HEK293 (cell line): ENCODE data around the gene NPR2.

Experiments used
- BCL11A ChIP-seq: fragments of 450-650 bp; formaldehyde crosslinking; IDR thresholded peaks from 2 replicates; pipeline ENCODE4 v1.5.1; 2016; ENCODE audit warnings: low read depth, missing biosample characterization, missing genetic modification characterization
- CTCF ChIP-seq: fragments of 450-650 bp; formaldehyde crosslinking; IDR thresholded peaks from 2 replicates; pipeline ENCODE4 v1.5.1; 2016; ENCODE audit warnings: missing biosample characterization, missing genetic modification characterization
- GFI1B ChIP-seq: fragments of 450-650 bp; formaldehyde crosslinking; IDR thresholded peaks from 2 replicates; pipeline ENCODE4 v1.5.1; 2016; ENCODE audit warnings: missing biosample characterization, missing genetic modification characterization
- OVOL3 ChIP-seq: fragments of 450-650 bp; formaldehyde crosslinking; IDR thresholded peaks from 2 replicates; pipeline ENCODE4 v1.5.1; 2016; ENCODE audit warnings: missing biosample characterization, missing genetic modification characterization
- SETDB1 ChIP-seq: IDR thresholded peaks from one replicate; pipeline ENCODE4 v1.6.1; 2017; ENCODE audit warnings: mild to moderate bottlenecking, low read length, moderate library complexity, mixed read lengths; ENCODE audit not compliant: insufficient read length
- ZBTB21 ChIP-seq: fragments of 450-650 bp; formaldehyde crosslinking; IDR thresholded peaks from 2 replicates; pipeline ENCODE4 v1.5.1; 2017; ENCODE audit warnings: missing biosample characterization, missing genetic modification characterization
- ZFHX2 ChIP-seq: fragments of 450-650 bp; formaldehyde crosslinking; conservative IDR thresholded peaks from 2 replicates; pipeline ENCODE4 v1.5.1; 2016; ENCODE audit warnings: missing biosample characterization, missing genetic modification characterization
- ZNF311 ChIP-seq: fragments of 450-650 bp; formaldehyde crosslinking; IDR thresholded peaks from 2 replicates; pipeline ENCODE4 v1.5.1; 2017; ENCODE audit warnings: missing biosample characterization, missing genetic modification characterization, borderline replicate concordance
- ZNF423 ChIP-seq: fragments of 450-650 bp; formaldehyde crosslinking; IDR thresholded peaks from 2 replicates; pipeline ENCODE4 v1.5.1; 2016; ENCODE audit warnings: missing biosample characterization, missing genetic modification characterization
- ZNF626 ChIP-seq: fragments of 450-650 bp; sonication (Bioruptor Pico); formaldehyde crosslinking; IDR thresholded peaks from 2 replicates; pipeline ENCODE4 v1.5.1; 2018; ENCODE audit warnings: missing biosample characterization, missing genetic modification characterization, inconsistent platforms
- TF ChIP-seq, protein P1 (sequence below): fragments of 450-650 bp; formaldehyde crosslinking; IDR thresholded peaks from 2 replicates; pipeline ENCODE4 v1.5.1; 2016; ENCODE audit warnings: missing biosample characterization, missing genetic modification characterization
- TF ChIP-seq, protein P2 (sequence below): fragments of 450-650 bp; formaldehyde crosslinking; IDR thresholded peaks from 2 replicates; pipeline ENCODE4 v1.5.1; 2016; ENCODE audit warnings: missing biosample characterization, missing genetic modification characterization
- TF ChIP-seq, protein P3 (sequence below): fragments of 450-650 bp; formaldehyde crosslinking; IDR thresholded peaks from 2 replicates; pipeline ENCODE4 v1.5.1; 2016; ENCODE audit warnings: missing biosample characterization, missing genetic modification characterization

DNA sequence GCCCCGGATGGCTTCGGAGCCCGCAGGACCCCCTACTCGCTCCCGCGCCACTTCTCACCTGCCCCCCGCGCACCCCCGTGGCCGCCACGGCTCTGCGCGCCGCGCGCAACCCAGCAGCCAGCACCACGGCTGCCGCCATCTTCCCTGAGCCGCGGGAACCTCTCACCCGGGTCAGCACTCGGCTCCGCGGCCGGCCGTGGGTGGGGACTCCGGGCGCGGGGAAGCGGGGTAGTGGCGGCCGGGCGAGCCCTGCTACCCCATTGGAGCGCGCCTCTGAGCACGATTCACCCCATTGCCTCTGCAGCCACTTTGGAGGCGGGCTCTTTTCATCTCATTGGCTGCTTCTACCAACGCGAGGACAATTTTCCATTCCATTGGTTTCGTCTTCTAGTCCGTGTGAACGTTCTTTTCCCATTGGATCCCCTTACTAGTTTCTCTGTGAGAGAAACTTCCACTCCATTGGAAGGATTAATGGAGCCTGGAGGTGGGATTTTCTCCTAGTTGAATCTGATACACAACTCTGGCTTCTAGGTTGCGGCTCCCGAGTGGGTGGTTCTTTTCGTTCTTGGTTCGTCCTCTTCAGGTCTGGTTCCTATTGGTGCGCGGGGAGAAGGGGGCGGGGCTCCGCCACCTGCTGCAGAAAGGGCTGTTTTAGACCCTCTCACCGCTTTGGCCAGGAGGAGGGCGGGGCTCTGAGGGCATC, 23.6 kb downstream of the NPR2 start, which contains the start of gene HINT2:
- TF ChIP-seq ZNF311 (tag by site-specific recombination) (no peak), CTCF (tag by site-specific recombination) (no peak), OVOL3 (tag by site-specific recombination) (no peak), BCL11A (no peak), ZBTB21 (tag by site-specific recombination) (no peak), SETDB1 (no peak), ZNF626 (tag by site-specific recombination) (no peak), ZFHX2 (tag by site-specific recombination) (peak; percentile 66), ZNF423 (tag by site-specific recombination) (no peak), GFI1B (no peak)
- TF ChIP-seq, protein P1, sequence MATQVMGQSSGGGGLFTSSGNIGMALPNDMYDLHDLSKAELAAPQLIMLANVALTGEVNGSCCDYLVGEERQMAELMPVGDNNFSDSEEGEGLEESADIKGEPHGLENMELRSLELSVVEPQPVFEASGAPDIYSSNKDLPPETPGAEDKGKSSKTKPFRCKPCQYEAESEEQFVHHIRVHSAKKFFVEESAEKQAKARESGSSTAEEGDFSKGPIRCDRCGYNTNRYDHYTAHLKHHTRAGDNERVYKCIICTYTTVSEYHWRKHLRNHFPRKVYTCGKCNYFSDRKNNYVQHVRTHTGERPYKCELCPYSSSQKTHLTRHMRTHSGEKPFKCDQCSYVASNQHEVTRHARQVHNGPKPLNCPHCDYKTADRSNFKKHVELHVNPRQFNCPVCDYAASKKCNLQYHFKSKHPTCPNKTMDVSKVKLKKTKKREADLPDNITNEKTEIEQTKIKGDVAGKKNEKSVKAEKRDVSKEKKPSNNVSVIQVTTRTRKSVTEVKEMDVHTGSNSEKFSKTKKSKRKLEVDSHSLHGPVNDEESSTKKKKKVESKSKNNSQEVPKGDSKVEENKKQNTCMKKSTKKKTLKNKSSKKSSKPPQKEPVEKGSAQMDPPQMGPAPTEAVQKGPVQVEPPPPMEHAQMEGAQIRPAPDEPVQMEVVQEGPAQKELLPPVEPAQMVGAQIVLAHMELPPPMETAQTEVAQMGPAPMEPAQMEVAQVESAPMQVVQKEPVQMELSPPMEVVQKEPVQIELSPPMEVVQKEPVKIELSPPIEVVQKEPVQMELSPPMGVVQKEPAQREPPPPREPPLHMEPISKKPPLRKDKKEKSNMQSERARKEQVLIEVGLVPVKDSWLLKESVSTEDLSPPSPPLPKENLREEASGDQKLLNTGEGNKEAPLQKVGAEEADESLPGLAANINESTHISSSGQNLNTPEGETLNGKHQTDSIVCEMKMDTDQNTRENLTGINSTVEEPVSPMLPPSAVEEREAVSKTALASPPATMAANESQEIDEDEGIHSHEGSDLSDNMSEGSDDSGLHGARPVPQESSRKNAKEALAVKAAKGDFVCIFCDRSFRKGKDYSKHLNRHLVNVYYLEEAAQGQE = no peak
- TF ChIP-seq, protein P2, sequence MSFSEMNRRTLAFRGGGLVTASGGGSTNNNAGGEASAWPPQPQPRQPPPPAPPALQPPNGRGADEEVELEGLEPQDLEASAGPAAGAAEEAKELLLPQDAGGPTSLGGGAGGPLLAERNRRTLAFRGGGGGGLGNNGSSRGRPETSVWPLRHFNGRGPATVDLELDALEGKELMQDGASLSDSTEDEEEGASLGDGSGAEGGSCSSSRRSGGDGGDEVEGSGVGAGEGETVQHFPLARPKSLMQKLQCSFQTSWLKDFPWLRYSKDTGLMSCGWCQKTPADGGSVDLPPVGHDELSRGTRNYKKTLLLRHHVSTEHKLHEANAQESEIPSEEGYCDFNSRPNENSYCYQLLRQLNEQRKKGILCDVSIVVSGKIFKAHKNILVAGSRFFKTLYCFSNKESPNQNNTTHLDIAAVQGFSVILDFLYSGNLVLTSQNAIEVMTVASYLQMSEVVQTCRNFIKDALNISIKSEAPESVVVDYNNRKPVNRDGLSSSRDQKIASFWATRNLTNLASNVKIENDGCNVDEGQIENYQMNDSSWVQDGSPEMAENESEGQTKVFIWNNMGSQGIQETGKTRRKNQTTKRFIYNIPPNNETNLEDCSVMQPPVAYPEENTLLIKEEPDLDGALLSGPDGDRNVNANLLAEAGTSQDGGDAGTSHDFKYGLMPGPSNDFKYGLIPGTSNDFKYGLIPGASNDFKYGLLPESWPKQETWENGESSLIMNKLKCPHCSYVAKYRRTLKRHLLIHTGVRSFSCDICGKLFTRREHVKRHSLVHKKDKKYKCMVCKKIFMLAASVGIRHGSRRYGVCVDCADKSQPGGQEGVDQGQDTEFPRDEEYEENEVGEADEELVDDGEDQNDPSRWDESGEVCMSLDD = no peak
- TF ChIP-seq, protein P3, sequence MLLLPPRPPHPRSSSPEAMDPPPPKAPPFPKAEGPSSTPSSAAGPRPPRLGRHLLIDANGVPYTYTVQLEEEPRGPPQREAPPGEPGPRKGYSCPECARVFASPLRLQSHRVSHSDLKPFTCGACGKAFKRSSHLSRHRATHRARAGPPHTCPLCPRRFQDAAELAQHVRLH = no peak
